H1 (cell line): ENCODE results near the gene IQUB.

Source experiments
- EP300 ChIP-seq, 2 experiments: IDR thresholded peaks; 1 replicate in 1 of 2; 2 replicates in 1 of 2; pipeline ENCODE4 v1.6.1; 2011 to 2012; ENCODE audit warnings: low read depth in 2 of 2, low read length in 2 of 2, mild to moderate bottlenecking in 2 of 2, borderline replicate concordance in 1 of 2, inconsistent platforms in 1 of 2, moderate library complexity in 1 of 2
- EZH2 ChIP-seq: fragments of 200-600 bp; sonication (generic); IDR thresholded peaks from 2 replicates; pipeline ENCODE4 v1.7.1; 2012; ENCODE audit warnings: low read depth, mild to moderate bottlenecking, moderate library complexity, low read length, inconsistent platforms; ENCODE audit not compliant: severe bottlenecking
- POLR2A ChIP-seq, 2 experiments: IDR thresholded peaks; 1 replicate in 1 of 2; 2 replicates in 1 of 2; pipeline ENCODE4 v1.6.1; 2011; ENCODE audit warnings: low read depth in 2 of 2, low read length in 2 of 2, mild to moderate bottlenecking in 2 of 2; ENCODE audit errors: control extremely low read depth in 1 of 2
- RNF2 ChIP-seq: fragments of 200-900, 300-1000 bp; sonication (generic); IDR thresholded peaks from 2 replicates; pipeline ENCODE4 v1.7.1; 2016; ENCODE audit warnings: borderline replicate concordance, low read depth, mild to moderate bottlenecking, antibody characterized with exemption, low read length; ENCODE audit not compliant: poor library complexity, severe bottlenecking; ENCODE audit errors: missing control alignments
- RXRA ChIP-seq: IDR thresholded peaks from 2 replicates; pipeline ENCODE4 v1.6.1; 2011; ENCODE audit warnings: low read depth, mild to moderate bottlenecking, low read length, moderate library complexity; ENCODE audit not compliant: insufficient read depth
- SP1 ChIP-seq: IDR thresholded peaks from 2 replicates; pipeline ENCODE4 v1.6.1; 2011; ENCODE audit warnings: low read depth, low read length
- YY1 ChIP-seq: IDR thresholded peaks from 2 replicates; pipeline ENCODE4 v1.6.1; 2011; ENCODE audit warnings: low read depth, mild to moderate bottlenecking, low read length
- TF ChIP-seq, protein P1 (sequence below), 3 experiments: IDR thresholded peaks; 1 replicate in 2 of 3; 2 replicates in 1 of 3; pipeline versions ENCODE4 v1.5.1 to v1.6.1; 2011; ENCODE audit warnings: low read length in 3 of 3, mild to moderate bottlenecking in 3 of 3, inconsistent platforms in 2 of 3, low read depth in 1 of 3, moderate library complexity in 1 of 3; ENCODE audit not compliant: insufficient read depth in 1 of 3; ENCODE audit errors: control extremely low read depth in 1 of 3
- TF ChIP-seq, protein P2 (sequence below): IDR thresholded peaks from 2 replicates; pipeline ENCODE4 v1.6.1; 2012; ENCODE audit warnings: inconsistent platforms

DNA sequence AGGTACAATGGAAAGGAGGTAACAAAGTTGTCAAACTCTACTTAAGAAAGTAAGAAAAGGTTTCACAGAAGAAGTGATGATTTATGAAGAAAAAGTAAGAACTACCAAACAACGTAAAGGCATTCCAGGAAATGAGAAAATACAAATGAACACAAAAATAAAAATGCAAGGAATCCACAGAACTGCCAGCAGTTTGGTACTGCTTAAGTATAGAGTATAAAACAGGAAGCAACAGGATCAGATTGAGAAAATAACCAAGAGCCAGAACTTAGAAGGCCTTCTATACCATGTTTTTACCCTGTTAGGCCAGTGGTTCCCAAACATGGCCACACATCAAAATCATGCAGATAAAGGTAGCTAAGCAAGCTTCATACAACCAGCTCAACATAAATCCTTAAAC, 14.0 kb upstream of the IQUB start:
- TF ChIP-seq EP300 (IDR thresholded peaks at IDR 0.05; ENCODE audit: borderline replicate concordance in 1 of 2, low read depth in 2 of 2, low read length in 2 of 2) (no peak), RNF2 (no peak), POLR2A (IDR thresholded peaks at IDR 0.05; ENCODE audit: control extremely low read depth in 1 of 2, low read depth in 2 of 2, low read length in 2 of 2) (no peak), RXRA (no peak), EZH2 (no peak), SP1 (no peak), YY1 (no peak)
- TF ChIP-seq, protein P1, sequence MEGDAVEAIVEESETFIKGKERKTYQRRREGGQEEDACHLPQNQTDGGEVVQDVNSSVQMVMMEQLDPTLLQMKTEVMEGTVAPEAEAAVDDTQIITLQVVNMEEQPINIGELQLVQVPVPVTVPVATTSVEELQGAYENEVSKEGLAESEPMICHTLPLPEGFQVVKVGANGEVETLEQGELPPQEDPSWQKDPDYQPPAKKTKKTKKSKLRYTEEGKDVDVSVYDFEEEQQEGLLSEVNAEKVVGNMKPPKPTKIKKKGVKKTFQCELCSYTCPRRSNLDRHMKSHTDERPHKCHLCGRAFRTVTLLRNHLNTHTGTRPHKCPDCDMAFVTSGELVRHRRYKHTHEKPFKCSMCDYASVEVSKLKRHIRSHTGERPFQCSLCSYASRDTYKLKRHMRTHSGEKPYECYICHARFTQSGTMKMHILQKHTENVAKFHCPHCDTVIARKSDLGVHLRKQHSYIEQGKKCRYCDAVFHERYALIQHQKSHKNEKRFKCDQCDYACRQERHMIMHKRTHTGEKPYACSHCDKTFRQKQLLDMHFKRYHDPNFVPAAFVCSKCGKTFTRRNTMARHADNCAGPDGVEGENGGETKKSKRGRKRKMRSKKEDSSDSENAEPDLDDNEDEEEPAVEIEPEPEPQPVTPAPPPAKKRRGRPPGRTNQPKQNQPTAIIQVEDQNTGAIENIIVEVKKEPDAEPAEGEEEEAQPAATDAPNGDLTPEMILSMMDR (IDR thresholded peaks at IDR 0.05; ENCODE audit: control extremely low read depth in 1 of 3, insufficient read depth in 1 of 3, low read depth in 1 of 3, low read length in 3 of 3) = no peak
- TF ChIP-seq, protein P2, sequence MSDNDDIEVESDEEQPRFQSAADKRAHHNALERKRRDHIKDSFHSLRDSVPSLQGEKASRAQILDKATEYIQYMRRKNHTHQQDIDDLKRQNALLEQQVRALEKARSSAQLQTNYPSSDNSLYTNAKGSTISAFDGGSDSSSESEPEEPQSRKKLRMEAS = no peak
